CD4-positive, alpha-beta T cell treated with Interleukin-2 at 100 ng/mL for 4 hours (primary cell): ENCODE results near the gene AHRR.
A peak's percentile ranks its signal among the peaks of the same experiment; 100 is the strongest.
"Not testable (repeated sequence)": the region's sequence is repeated elsewhere in the genome, so short reads cannot be mapped to it uniquely, and the experiment has no call there.

Experiments
- DNase-seq: peaks from one replicate; pipeline ENCODE4 v3.0.0-alpha.2; 2020; ENCODE audit warnings: low spot score

AHRR gene

GRCh38 chr5:395921-396530 lies 74.5 kb downstream of the AHRR start:
- no peak for DNase-seq

DNA sequence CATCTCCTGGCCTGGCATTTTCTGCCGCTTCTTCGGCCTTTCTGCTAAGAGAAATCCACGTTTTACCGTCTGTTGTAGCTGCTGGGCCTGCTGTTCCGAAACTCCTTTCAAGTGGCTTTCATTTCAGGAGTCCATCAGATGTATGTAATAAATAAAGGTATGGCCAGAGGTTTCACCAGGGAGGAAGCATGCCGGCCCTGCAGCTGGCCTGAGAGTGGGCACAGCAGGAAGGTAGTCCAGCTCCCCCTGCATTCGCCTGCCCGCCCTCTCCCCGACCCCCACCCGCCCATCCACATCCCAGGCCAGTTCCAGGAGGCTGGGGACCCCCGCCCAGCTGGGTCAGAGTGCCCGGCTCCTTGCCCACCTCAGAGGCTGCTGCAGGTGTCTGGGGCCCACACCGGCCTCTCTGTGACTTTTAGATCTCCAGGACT lies 75.0 kb downstream of the AHRR start:
- DNase-seq = no peak

DNA sequence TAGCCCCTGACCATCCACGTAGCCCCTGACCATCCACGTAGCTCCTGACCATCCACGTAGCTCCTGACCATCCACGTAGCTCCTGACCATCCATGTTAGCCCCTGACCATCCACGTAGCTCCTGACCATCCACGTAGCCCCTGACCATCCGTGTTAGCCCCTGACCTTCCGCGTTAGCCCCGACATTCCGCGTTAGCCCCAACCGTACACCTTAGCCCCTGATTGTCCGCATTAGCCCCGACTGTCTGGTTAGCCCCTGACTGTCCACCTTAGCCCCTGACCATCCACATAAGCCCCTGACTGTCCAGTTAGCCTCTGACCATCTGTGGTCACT lies 76.6 kb downstream of the AHRR start:
- not testable (repeated sequence) for DNase-seq

- no peak for DNase-seq
Measured at GRCh38 chr5:398475-399295, 77.2 kb downstream of the AHRR start.

- DNase-seq = peak; percentile 13
Measured at GRCh38 chr5:399296-400281, 78.1 kb downstream of the AHRR start.

GRCh38 chr5:400282-401145 lies 79.0 kb downstream of the AHRR start:
- no peak for DNase-seq

GRCh38 chr5:401146-402034 lies 79.9 kb downstream of the AHRR start:
- no peak for DNase-seq

GRCh38 chr5:402219-402614 lies 80.7 kb downstream of the AHRR start:
- not testable (repeated sequence) for DNase-seq

DNA sequence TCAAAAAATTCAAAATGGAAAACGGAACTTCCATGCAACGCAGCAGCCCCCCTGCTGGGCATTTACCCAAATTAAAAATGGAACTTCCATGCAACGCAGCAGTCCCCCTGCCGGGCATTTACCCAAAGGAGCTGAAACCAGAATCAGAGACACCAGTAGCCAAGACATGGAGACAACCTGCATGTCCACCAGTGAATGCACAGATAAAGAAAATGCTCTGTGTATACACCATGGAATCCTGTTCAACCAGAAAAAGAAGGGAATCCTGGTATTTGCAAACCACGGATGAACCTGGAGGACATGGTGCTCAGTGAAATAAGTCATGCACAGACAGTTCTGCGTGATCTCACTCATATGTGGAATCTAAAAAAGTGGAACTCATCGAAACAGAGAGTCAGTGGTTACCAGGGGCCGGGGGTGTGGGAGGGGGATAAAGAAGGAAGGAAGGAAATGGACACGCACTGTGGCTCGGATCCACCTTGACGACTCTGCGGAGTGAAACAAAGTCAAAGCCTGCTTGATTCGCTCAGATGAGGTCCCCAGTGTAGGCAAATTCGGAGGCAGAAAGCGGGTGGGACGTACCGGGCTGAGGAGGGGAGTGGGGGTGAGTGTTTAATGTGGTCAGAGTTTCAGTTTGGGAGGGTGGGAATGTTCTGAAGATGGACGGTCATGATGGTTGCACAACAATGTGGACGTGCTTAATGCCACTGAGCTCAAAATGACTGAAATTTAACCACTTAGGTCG lies 81.3 kb downstream of the AHRR start:
- no peak for DNase-seq

DNA sequence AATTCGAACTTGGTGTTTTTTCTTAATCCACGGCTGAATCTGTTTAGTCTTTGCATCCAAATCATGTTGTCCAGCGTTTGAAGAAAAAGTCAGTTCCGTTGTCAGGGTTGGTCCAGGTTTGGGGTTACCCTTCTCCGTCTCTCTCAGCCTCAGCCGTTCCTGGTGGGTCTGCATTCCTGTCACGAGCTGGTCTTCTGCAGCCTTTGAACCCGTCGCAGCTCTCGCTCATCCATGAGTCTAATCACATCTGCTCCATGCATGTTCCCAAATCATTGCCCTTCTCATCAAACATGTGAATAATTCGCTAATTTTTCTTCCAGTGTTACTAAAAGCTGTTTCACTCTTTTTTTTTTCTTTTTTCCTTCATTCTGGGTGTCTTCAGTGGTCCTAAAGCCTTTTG lies 82.5 kb downstream of the AHRR start:
- no peak for DNase-seq

DNA sequence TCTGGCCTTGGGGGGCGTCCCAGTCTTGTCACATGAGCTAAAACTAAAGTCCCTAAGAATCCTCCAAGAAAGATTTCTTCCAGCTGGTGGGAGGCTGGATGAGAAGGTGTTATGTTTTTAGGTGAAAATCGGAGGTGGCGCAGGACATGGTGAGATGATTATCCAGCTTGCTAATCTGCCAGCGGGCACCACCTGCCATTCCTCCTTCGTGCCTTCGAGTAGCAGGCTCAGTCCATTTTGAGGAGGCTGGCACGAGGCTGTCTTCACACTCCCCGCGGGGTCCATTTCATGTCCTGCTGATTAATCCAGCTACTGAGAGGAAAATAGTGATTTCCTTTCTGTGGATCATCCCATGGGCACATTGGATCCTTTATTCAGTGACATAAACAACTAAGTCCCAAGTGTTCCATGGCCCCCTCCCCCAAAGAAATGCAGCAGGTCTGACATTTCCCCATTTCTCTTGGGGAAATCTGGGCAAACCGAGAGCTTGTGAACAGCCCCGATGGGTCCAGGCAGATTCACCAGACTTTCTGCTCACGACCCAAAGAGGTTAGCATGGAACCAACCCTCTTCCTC lies 83.2 kb downstream of the AHRR start:
- no peak for DNase-seq

GRCh38 chr5:405421-405820 lies 83.9 kb downstream of the AHRR start:
- no peak for DNase-seq

DNA sequence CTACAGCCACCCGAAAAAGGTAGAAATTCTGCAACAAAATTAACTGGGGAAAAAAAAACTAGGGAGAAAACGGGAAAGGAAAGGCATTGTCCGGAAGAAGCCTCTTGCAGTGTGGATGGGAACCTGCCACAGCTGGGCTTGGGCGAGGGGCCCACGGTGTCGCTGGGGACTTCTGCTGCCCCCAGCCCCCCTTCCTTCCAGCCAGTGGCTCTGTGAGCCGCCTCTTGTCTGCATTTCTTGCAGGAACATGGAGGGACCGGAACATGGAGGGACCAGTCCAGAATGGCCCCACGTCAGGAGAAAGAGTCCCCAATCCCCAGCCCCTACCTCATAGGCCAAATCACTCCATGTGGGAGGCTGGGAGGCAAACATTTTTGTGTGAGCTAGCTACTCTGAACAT lies 84.5 kb downstream of the AHRR start:
- no peak for DNase-seq

- no peak for DNase-seq
Measured at GRCh38 chr5:407051-407450, 85.5 kb downstream of the AHRR start.

- no peak for DNase-seq
Measured at GRCh38 chr5:407801-408268, 86.3 kb downstream of the AHRR start.

GRCh38 chr5:410911-411517 lies 89.5 kb downstream of the AHRR start:
- no peak for DNase-seq

DNA sequence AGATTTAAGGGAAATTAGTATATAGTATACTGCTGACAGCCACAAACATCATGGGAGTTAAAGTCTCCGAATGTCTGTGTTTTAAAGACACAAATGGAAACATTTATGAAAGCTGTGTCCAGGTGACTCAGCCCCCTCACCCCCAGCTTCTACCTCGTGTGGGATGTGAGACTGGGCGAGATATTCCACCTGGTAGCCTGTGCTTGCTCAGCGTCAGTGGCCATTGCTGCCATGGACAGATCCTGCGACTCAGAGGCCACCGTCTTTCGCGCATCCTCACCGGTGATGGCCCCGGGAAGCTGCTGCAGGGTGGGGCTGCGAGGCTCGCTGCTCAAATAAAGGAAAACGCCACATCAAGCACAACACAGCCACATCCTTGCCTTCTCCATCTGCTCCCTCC lies 90.2 kb downstream of the AHRR start:
- no peak for DNase-seq

DNA sequence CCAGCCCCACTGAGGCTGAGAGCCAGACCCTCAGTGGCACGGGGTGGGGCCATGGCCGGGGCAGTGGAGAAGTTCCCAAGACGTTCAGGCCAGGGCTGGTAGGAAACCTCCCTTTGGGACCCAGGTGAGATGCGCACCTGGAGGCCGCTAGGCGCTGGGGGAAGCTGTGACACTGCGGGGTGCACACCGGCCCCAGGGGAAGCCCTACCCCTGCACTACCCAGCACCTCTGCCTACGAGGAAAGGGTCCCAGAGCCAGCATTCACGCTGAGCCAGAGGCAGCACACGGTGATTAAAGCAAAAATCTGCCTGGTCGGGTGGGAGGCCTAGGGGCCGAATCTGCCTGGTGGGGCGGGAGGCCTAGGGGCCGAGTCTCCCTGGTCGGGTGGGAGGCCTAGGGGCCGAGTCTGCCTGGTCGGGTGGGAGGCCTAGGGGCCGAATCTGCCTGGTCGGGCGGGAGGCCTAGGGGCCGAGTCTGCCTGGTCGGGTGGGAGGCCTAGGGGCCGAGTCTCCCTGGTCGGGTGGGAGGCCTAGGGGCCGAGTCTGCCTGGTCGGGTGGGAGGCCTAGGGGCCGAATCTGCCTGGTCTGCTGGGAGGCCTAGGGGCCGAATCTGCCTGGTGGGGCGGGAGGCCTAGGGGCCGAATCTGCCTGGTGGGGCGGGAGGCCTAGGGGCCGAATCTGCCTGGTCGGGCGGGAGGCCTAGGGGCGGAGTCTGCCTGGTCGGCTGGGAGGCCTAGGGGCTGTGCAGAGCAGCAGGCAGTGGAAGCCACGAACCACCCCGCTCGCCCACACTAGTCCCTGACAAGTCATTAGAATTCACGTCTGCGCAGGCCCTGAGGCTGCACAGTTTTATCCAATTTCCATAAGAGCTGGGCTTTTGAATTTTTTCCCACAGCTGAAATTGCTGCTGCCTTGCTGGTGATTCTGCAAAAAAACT lies 93.7 kb downstream of the AHRR start:
- not testable (repeated sequence) for DNase-seq
